ENCODE data around the gene WDR70. TPM values are rescaled to one million over a fixed set of nuclear protein-coding genes. Genes with fewer than 3 reads are reported as not detected.
"Not testable (repeated sequence)": the region's sequence is repeated elsewhere in the genome, so short reads cannot be mapped to it uniquely, and the experiment has no call there.

WDR70 gene
- total and polyA plus RNA-seq, 12 donors = 9.2 to 26.0 (median 18.4) TPM

- ATAC-seq = no peak
Observed at GRCh38 chr5:37471666-37472197, 92.6 kb downstream of the WDR70 start.

GRCh38 chr5:37477426-37477825 is 98.3 kb downstream of the WDR70 start:
- no peaks in the 10 kb centered on the region for H3K4me1 ChIP-seq
- no peak overlapping the region for H3K4me3 ChIP-seq
- no peaks in the 10 kb centered on the region for H3K27me3 ChIP-seq
- intact Hi-C loops (cut with DNase I) = no loop called here
- DNase-seq (no peak), ATAC-seq (no peak)
- no peak for TF ChIP-seq CTCF (IDR thresholded peaks at IDR 0.05)
- peaks cover 0 to 40% (median 12%) of the 10 kb centered on the region in 9 donors for H3K36me3 ChIP-seq
- H3K27ac ChIP-seq = no peak overlapping the region
- H3K9me3 ChIP-seq = peaks cover 0 to 5% (median 0%) of the 10 kb centered on the region in 11 donors

More at GRCh38 chr5:37471666-37472197, 92.6 kb downstream of the WDR70 start:
- H3K9me3 ChIP-seq = peaks cover 0 to 26% (median 10%) of the 10 kb centered on the region in 11 donors
- no peak for DNase-seq
- H3K36me3 ChIP-seq = peaks cover 0 to 27% (median 0%) of the 10 kb centered on the region in 9 donors
- intact Hi-C loops (cut with DNase I) = no loop called here
- no peak overlapping the region for H3K27ac ChIP-seq
- H3K27me3 ChIP-seq = no peaks in the 10 kb centered on the region
- TF ChIP-seq CTCF (IDR thresholded peaks at IDR 0.05) = no peak
- no peaks in the 10 kb centered on the region for H3K4me1 ChIP-seq
- H3K4me3 ChIP-seq = no peak overlapping the region
- WGBS, 2 donors = 63 to 65% methylated on average over 3 of the region's 3 CpGs

GRCh38 chr5:37478121-37478894 is 99.2 kb downstream of the WDR70 start:
- no peak for ATAC-seq
- Histone ChIP-seq H3K4me3 (no peak overlapping the region), H3K27ac (no peak overlapping the region), H3K27me3 (no peaks in the 10 kb centered on the region), H3K4me1 (no peaks in the 10 kb centered on the region), H3K36me3 (peaks cover 0 to 39% (median 12%) of the 10 kb centered on the region in 9 donors), H3K9me3 (no peaks in the 10 kb centered on the region)
- intact Hi-C loops (cut with DNase I) = no loop called here
- no peak for DNase-seq
- 73 to 74% methylated on average over 4 of the region's 4 CpGs for WGBS, 2 donors
- TF ChIP-seq CTCF (IDR thresholded peaks at IDR 0.05) = no peak

- ATAC-seq; DNase-seq; intact Hi-C loops (cut with DNase I); H3K9me3 ChIP-seq; H3K27ac ChIP-seq; H3K4me1 ChIP-seq; H3K4me3 ChIP-seq; H3K27me3 ChIP-seq: not testable (repeated sequence)
- peaks cover 0 to 37% (median 12%) of the 10 kb centered on the region in 9 donors for H3K36me3 ChIP-seq
- WGBS, 2 donors = 96 to 99% methylated on average over 3 of the region's 3 CpGs
Observed at GRCh38 chr5:37481395-37481794, 102.3 kb downstream of the WDR70 start.
